GM18498 (cell line): ENCODE results near the gene SFRP5.

ENCODE experiments used
- ATAC-seq: cut with Tn5 transposase; IDR thresholded peaks from one replicate; pipeline ENCODE4 v1.9.1; 2021; ENCODE audit warnings: mild to moderate bottlenecking, moderate library complexity; ENCODE audit not compliant: unreplicated experiment

The SFRP5 gene

GRCh38 chr10:97785731-97786130, 13.9 kb upstream of the SFRP5 start:
- no peak for ATAC-seq

GRCh38 chr10:97785231-97785630, 13.4 kb upstream of the SFRP5 start:
- ATAC-seq: no peak

- no peak for ATAC-seq
Observed at GRCh38 chr10:97784200-97784810, 12.5 kb upstream of the SFRP5 start.

GRCh38 chr10:97782455-97783228, 10.8 kb upstream of the SFRP5 start:
- no peak for ATAC-seq

- ATAC-seq: no peak
Observed at GRCh38 chr10:97781618-97782331, 10.0 kb upstream of the SFRP5 start.

GRCh38 chr10:97780841-97781617, 9.2 kb upstream of the SFRP5 start:
- ATAC-seq: no peak

- ATAC-seq: no peak
Observed at GRCh38 chr10:97779975-97780374, 8.2 kb upstream of the SFRP5 start.

- ATAC-seq: no peak
Observed at GRCh38 chr10:97779492-97779891, 7.7 kb upstream of the SFRP5 start.

- ATAC-seq: no peak
Observed at GRCh38 chr10:97778452-97779302, 6.9 kb upstream of the SFRP5 start.

- no peak for ATAC-seq
Observed at GRCh38 chr10:97777143-97777542, 5.3 kb upstream of the SFRP5 start.

- no peak for ATAC-seq
Observed at GRCh38 chr10:97774811-97775294, 3.1 kb upstream of the SFRP5 start.

- no peak for ATAC-seq
Observed at GRCh38 chr10:97773096-97773495, 1.3 kb upstream of the SFRP5 start.

- ATAC-seq: no peak
Observed at GRCh38 chr10:97771055-97771891, 526 bp downstream of the SFRP5 start.

GRCh38 chr10:97770255-97770654, 1.5 kb downstream of the SFRP5 start:
- no peak for ATAC-seq

GRCh38 chr10:97768322-97769315, 3.2 kb downstream of the SFRP5 start:
- ATAC-seq: no peak

- no peak for ATAC-seq
Observed at GRCh38 chr10:97766996-97767924, 4.5 kb downstream of the SFRP5 start.
